Measurements from ENCODE around the gene RTN4RL2. TPM values are rescaled to one million over a fixed set of nuclear protein-coding genes. Genes with fewer than 3 reads are reported as not detected.
A peak's percentile ranks its signal among the peaks of the same experiment; 100 is the strongest.

RTN4RL2 gene
- total and polyA plus RNA-seq, 5 donors from 2014 or later = 0.11 TPM; not detected in 4

GRCh38 chr11:57421066-57421465 lies 39.3 kb upstream of the RTN4RL2 start:
- no peaks in the 10 kb centered on the region for H3K9me3 ChIP-seq (ENCODE audit: control insufficient read depth in 2 of 2, low read length in 2 of 2)
- H3K36me3 ChIP-seq (ENCODE audit: control insufficient read depth, insufficient read depth, low read length) = peaks cover 28% of the 10 kb centered on the region
- peaks cover 24% of the 10 kb centered on the region for H3K4me1 ChIP-seq (ENCODE audit: control insufficient read depth, insufficient read depth, low read length, poor library complexity, severe bottlenecking)
- peaks cover 12 to 39% (median 33%) of the 10 kb centered on the region in 4 donors for H3K4me1 Mint-ChIP-seq
- peaks cover 44% of the 10 kb centered on the region for H3K36me3 Mint-ChIP-seq
- ATAC-seq (ENCODE audit: low read depth in 2 of 2) = no peak
- DNase-seq = no peak
- no peak overlapping the region for H3K4me3 Mint-ChIP-seq
- no peaks in the 10 kb centered on the region for H3K27me3 Mint-ChIP-seq
- no peak overlapping the region for H3K27ac ChIP-seq (ENCODE audit: insufficient read depth, low read length, poor library complexity, severe bottlenecking)
- H3K4me3 ChIP-seq (ENCODE audit: low read depth, low read length) = no peak overlapping the region
- H3K27ac Mint-ChIP-seq = peak overlapping the region in 1 of 3 donors; percentile 54
- H3K9me3 Mint-ChIP-seq = no peaks in the 10 kb centered on the region
- no peaks in the 10 kb centered on the region for H3K27me3 ChIP-seq (ENCODE audit: control insufficient read depth, insufficient read depth, low read length)

GRCh38 chr11:57421805-57422204 lies 38.5 kb upstream of the RTN4RL2 start:
- no peak for ATAC-seq (ENCODE audit: low read depth in 2 of 2)
- peaks cover 42% of the 10 kb centered on the region for H3K36me3 Mint-ChIP-seq
- no peaks in the 10 kb centered on the region for H3K9me3 ChIP-seq (ENCODE audit: control insufficient read depth in 2 of 2, low read length in 2 of 2)
- H3K4me1 ChIP-seq (ENCODE audit: control insufficient read depth, insufficient read depth, low read length, poor library complexity, severe bottlenecking) = peaks cover 32% of the 10 kb centered on the region
- H3K4me3 Mint-ChIP-seq = peak overlapping the region in 1 of 4 donors; percentile 38
- H3K4me3 ChIP-seq (ENCODE audit: low read depth, low read length) = no peak overlapping the region
- H3K27me3 Mint-ChIP-seq = no peaks in the 10 kb centered on the region
- no peaks in the 10 kb centered on the region for H3K27me3 ChIP-seq (ENCODE audit: control insufficient read depth, insufficient read depth, low read length)
- no peak overlapping the region for H3K27ac ChIP-seq (ENCODE audit: insufficient read depth, low read length, poor library complexity, severe bottlenecking)
- H3K4me1 Mint-ChIP-seq = peaks cover 12 to 46% (median 38%) of the 10 kb centered on the region in 4 donors
- no peak for DNase-seq
- peaks cover 22% of the 10 kb centered on the region for H3K36me3 ChIP-seq (ENCODE audit: control insufficient read depth, insufficient read depth, low read length)
- H3K9me3 Mint-ChIP-seq = no peaks in the 10 kb centered on the region
- H3K27ac Mint-ChIP-seq = peak overlapping the region in 1 of 3 donors; percentile 9

GRCh38 chr11:57422669-57423068 lies 37.7 kb upstream of the RTN4RL2 start:
- Mint-ChIP-seq H3K9me3 (no peaks in the 10 kb centered on the region), H3K36me3 (peaks cover 34% of the 10 kb centered on the region), H3K27me3 (no peaks in the 10 kb centered on the region), H3K27ac (peak overlapping the region; percentile 24 to 95 (median 80)), H3K4me1 (peaks cover 12 to 51% (median 42%) of the 10 kb centered on the region in 4 donors), H3K4me3 (peak overlapping the region in 2 of 4 donors; percentile 44 to 50)
- DNase-seq (no peak), ATAC-seq (ENCODE audit: low read depth in 2 of 2) (no peak)
- Histone ChIP-seq H3K9me3 (ENCODE audit: control insufficient read depth in 2 of 2, low read length in 2 of 2) (no peaks in the 10 kb centered on the region), H3K27ac (ENCODE audit: insufficient read depth, low read length, poor library complexity, severe bottlenecking) (no peak overlapping the region), H3K4me3 (ENCODE audit: low read depth, low read length) (no peak overlapping the region), H3K4me1 (ENCODE audit: control insufficient read depth, insufficient read depth, low read length, poor library complexity, severe bottlenecking) (peaks cover 36% of the 10 kb centered on the region), H3K27me3 (ENCODE audit: control insufficient read depth, insufficient read depth, low read length) (no peaks in the 10 kb centered on the region), H3K36me3 (ENCODE audit: control insufficient read depth, insufficient read depth, low read length) (peaks cover 13% of the 10 kb centered on the region)

GRCh38 chr11:57424137-57424791 lies 36.1 kb upstream of the RTN4RL2 start:
- H3K27ac ChIP-seq (ENCODE audit: insufficient read depth, low read length, poor library complexity, severe bottlenecking) = peak overlapping the region; percentile 78
- peak overlapping the region; percentile 94 to 95 (median 95) for H3K27ac Mint-ChIP-seq
- H3K27me3 ChIP-seq (ENCODE audit: control insufficient read depth, insufficient read depth, low read length) = no peaks in the 10 kb centered on the region
- peak overlapping the region; percentile 66 for H3K4me3 ChIP-seq (ENCODE audit: low read depth, low read length)
- H3K36me3 Mint-ChIP-seq = peaks cover 28% of the 10 kb centered on the region
- H3K9me3 Mint-ChIP-seq = no peaks in the 10 kb centered on the region
- ATAC-seq (ENCODE audit: low read depth in 2 of 2) (no peak), DNase-seq (no peak)
- peaks cover 12 to 51% (median 42%) of the 10 kb centered on the region in 4 donors for H3K4me1 Mint-ChIP-seq
- no peaks in the 10 kb centered on the region for H3K27me3 Mint-ChIP-seq
- no peaks in the 10 kb centered on the region for H3K9me3 ChIP-seq (ENCODE audit: control insufficient read depth in 2 of 2, low read length in 2 of 2)
- peaks cover 9% of the 10 kb centered on the region for H3K36me3 ChIP-seq (ENCODE audit: control insufficient read depth, insufficient read depth, low read length)
- H3K4me1 ChIP-seq (ENCODE audit: control insufficient read depth, insufficient read depth, low read length, poor library complexity, severe bottlenecking) = peaks cover 36% of the 10 kb centered on the region
- peak overlapping the region; percentile 53 to 92 (median 90) for H3K4me3 Mint-ChIP-seq

- peak overlapping the region; percentile 94 to 95 (median 95) for H3K27ac Mint-ChIP-seq
- H3K4me1 ChIP-seq (ENCODE audit: control insufficient read depth, insufficient read depth, low read length, poor library complexity, severe bottlenecking) = peaks cover 36% of the 10 kb centered on the region
- H3K4me3 ChIP-seq (ENCODE audit: low read depth, low read length) = peak overlapping the region; percentile 66
Measured at GRCh38 chr11:57424792-57425564, 35.4 kb upstream of the RTN4RL2 start.

GRCh38 chr11:57425565-57426438 lies 34.5 kb upstream of the RTN4RL2 start:
- peaks cover 36% of the 10 kb centered on the region for H3K4me1 ChIP-seq (ENCODE audit: control insufficient read depth, insufficient read depth, low read length, poor library complexity, severe bottlenecking)
- DNase-seq = peak in 1 of 3 donors; percentile 7
- peak overlapping the region; percentile 94 to 95 (median 95) for H3K27ac Mint-ChIP-seq
- peaks cover under 1% of the 10 kb centered on the region for H3K36me3 ChIP-seq (ENCODE audit: control insufficient read depth, insufficient read depth, low read length)
- no peaks in the 10 kb centered on the region for H3K9me3 ChIP-seq (ENCODE audit: control insufficient read depth in 2 of 2, low read length in 2 of 2)
- peak overlapping the region; percentile 89 to 93 (median 92) for H3K4me3 Mint-ChIP-seq
- ATAC-seq (ENCODE audit: low read depth in 2 of 2) = no peak
- peaks cover 12 to 51% (median 43%) of the 10 kb centered on the region in 4 donors for H3K4me1 Mint-ChIP-seq
- H3K9me3 Mint-ChIP-seq = no peaks in the 10 kb centered on the region
- H3K27me3 Mint-ChIP-seq = no peaks in the 10 kb centered on the region
- peak overlapping the region; percentile 82 for H3K4me3 ChIP-seq (ENCODE audit: low read depth, low read length)
- peaks cover 21% of the 10 kb centered on the region for H3K36me3 Mint-ChIP-seq
- peak overlapping the region; percentile 78 for H3K27ac ChIP-seq (ENCODE audit: insufficient read depth, low read length, poor library complexity, severe bottlenecking)
- no peaks in the 10 kb centered on the region for H3K27me3 ChIP-seq (ENCODE audit: control insufficient read depth, insufficient read depth, low read length)

More at GRCh38 chr11:57424792-57425564, 35.4 kb upstream of the RTN4RL2 start:
- no peaks in the 10 kb centered on the region for H3K27me3 Mint-ChIP-seq
- DNase-seq (peak; percentile 65 to 85 (median 69)), ATAC-seq (ENCODE audit: low read depth in 2 of 2) (peak; percentile 94 to 95)
- H3K9me3 ChIP-seq (ENCODE audit: control insufficient read depth in 2 of 2, low read length in 2 of 2) = no peaks in the 10 kb centered on the region
- peaks cover 26% of the 10 kb centered on the region for H3K36me3 Mint-ChIP-seq
- H3K27ac ChIP-seq (ENCODE audit: insufficient read depth, low read length, poor library complexity, severe bottlenecking) = peak overlapping the region; percentile 78
- H3K9me3 Mint-ChIP-seq = no peaks in the 10 kb centered on the region
- H3K4me1 Mint-ChIP-seq = peaks cover 12 to 51% (median 42%) of the 10 kb centered on the region in 4 donors
- peak overlapping the region; percentile 88 to 92 (median 90) for H3K4me3 Mint-ChIP-seq
- peaks cover 5% of the 10 kb centered on the region for H3K36me3 ChIP-seq (ENCODE audit: control insufficient read depth, insufficient read depth, low read length)
- H3K27me3 ChIP-seq (ENCODE audit: control insufficient read depth, insufficient read depth, low read length) = no peaks in the 10 kb centered on the region

GRCh38 chr11:57426439-57426928 lies 33.8 kb upstream of the RTN4RL2 start:
- H3K9me3 Mint-ChIP-seq = no peaks in the 10 kb centered on the region
- Histone ChIP-seq H3K9me3 (ENCODE audit: control insufficient read depth in 2 of 2, low read length in 2 of 2) (no peaks in the 10 kb centered on the region), H3K27me3 (ENCODE audit: control insufficient read depth, insufficient read depth, low read length) (no peaks in the 10 kb centered on the region), H3K4me1 (ENCODE audit: control insufficient read depth, insufficient read depth, low read length, poor library complexity, severe bottlenecking) (peaks cover 36% of the 10 kb centered on the region), H3K27ac (ENCODE audit: insufficient read depth, low read length, poor library complexity, severe bottlenecking) (peak overlapping the region; percentile 35), H3K4me3 (ENCODE audit: low read depth, low read length) (peak overlapping the region; percentile 82), H3K36me3 (ENCODE audit: control insufficient read depth, insufficient read depth, low read length) (no peaks in the 10 kb centered on the region)
- H3K4me3 Mint-ChIP-seq = peak overlapping the region; percentile 89 to 93 (median 92)
- H3K27me3 Mint-ChIP-seq = no peaks in the 10 kb centered on the region
- H3K4me1 Mint-ChIP-seq = peaks cover 12 to 51% (median 43%) of the 10 kb centered on the region in 4 donors
- H3K36me3 Mint-ChIP-seq = peaks cover 21% of the 10 kb centered on the region
- DNase-seq = peak in 2 of 3 donors; percentile 1 to 43
- H3K27ac Mint-ChIP-seq = peak overlapping the region; percentile 12 to 95 (median 94)
- ATAC-seq (ENCODE audit: low read depth in 2 of 2) = no peak
